HCT116 (cell line): ENCODE results near the gene SLC38A6. TPM values are rescaled to one million over a fixed set of nuclear protein-coding genes. Genes with fewer than 3 reads are reported as not detected.

Experiments used
- ATAC-seq: fragments of 200-7000 bp; cut with Tn5 transposase; 2 replicates; pipeline ENCODE4 v1.9.1; 2020; ENCODE audit warnings: mild to moderate bottlenecking, moderate library complexity
- BruUV-seq: library from RNA; stranded (reverse); fragments of 400-500 nt; replicated peaks from 2 replicates; lab custom pipeline; 2021; lab: Mats Ljungman, UMichigan
- CTCF ChIA-PET: fragments of 300-600 bp; sonication (Branson Sonifier 250); formaldehyde crosslinking; loops from one replicate; lab custom pipeline; 2021; ENCODE audit warnings: antibody characterized with exemption; lab: Charles Lee
- POLR2A ChIA-PET: fragments of 300-600, 350-600 bp; sonication (Branson Sonifier 250); formaldehyde crosslinking; loops from one replicate; lab custom pipeline; 2021; ENCODE audit warnings: antibody characterized with exemption; lab: Charles Lee
- RAD21 ChIA-PET, 2 experiments: fragments of 300-600 bp; sonication (Branson Sonifier 250); formaldehyde crosslinking; loops; one replicate each; lab custom pipeline; 2023; ENCODE audit warnings: low total read pairs in 2 of 2; ENCODE audit not compliant: uncharacterized antibody in 2 of 2, unreplicated experiment in 2 of 2, low non-redundant PET in 1 of 2; lab: Charles Lee
- DNase-seq: peaks from one replicate; pipeline ENCODE4 v3.0.0-alpha.2; 2010; ENCODE audit warnings: low read depth, low spot score
- H2AFZ ChIP-seq: fragments of 200-600 bp; shearing (Covaris generic), sonication (generic); 2 replicates; pipeline ENCODE4 v1.6.1; 2017; ENCODE audit warnings: low read depth, mixed run types, mixed read lengths, antibody characterized with exemption, low read length; ENCODE audit not compliant: poor library complexity, severe bottlenecking
- H3K27ac ChIP-seq: 2 replicates; pipeline ENCODE4 v1.5.1; 2012; ENCODE audit warnings: low read depth, low read length
- H3K27me3 ChIP-seq: fragments of 200-600 bp; sonication (generic); 2 replicates; pipeline ENCODE4 v1.6.1; 2016; ENCODE audit warnings: mixed run types, low read length, mixed read lengths; ENCODE audit not compliant: insufficient read depth
- H3K36me3 ChIP-seq, 2 experiments: fragments of 200-500 bp in 1 of 2; fragments of 200-600 bp in 1 of 2; sonication (Bioruptor generic) in 1 of 2; sonication (generic) in 1 of 2; 2 replicates each; pipeline versions ENCODE4 v1.5.1 to v1.6.1; 2014 to 2016; ENCODE audit warnings: low read length in 2 of 2, inconsistent platforms in 1 of 2, mixed read lengths in 1 of 2, mixed run types in 1 of 2; ENCODE audit not compliant: insufficient read depth in 2 of 2, control insufficient read depth in 1 of 2
- H3K4me1 ChIP-seq, 2 experiments: fragments of 200-600 bp in 1 of 2; sonication (generic) in 1 of 2; 2 replicates each; pipeline versions ENCODE4 v1.5.1 to v1.6.1; 2012 to 2017; ENCODE audit warnings: low read length in 2 of 2, inconsistent platforms in 1 of 2, mild to moderate bottlenecking in 1 of 2, mixed read lengths in 1 of 2, mixed run types in 1 of 2, moderate library complexity in 1 of 2; ENCODE audit not compliant: insufficient read depth in 2 of 2, control insufficient read depth in 1 of 2
- H3K4me2 ChIP-seq: fragments of 200-600 bp; sonication (generic); 2 replicates; pipeline ENCODE4 v1.6.1; 2017; ENCODE audit warnings: mixed run types, low read length, mixed read lengths
- H3K4me3 ChIP-seq, 2 experiments: fragments of 200-600 bp in 1 of 2; sonication (generic) in 1 of 2; replicated peaks in 1 of 2; 2 replicates each; pipeline ENCODE4 v1.5.1; 2011 to 2016; ENCODE audit warnings: low read length in 2 of 2, control low read depth in 1 of 2, low read depth in 1 of 2, mild to moderate bottlenecking in 1 of 2, mixed read lengths in 1 of 2, mixed run types in 1 of 2
- H3K79me2 ChIP-seq: fragments of 200-600 bp; sonication (generic); 2 replicates; pipeline ENCODE4 v1.6.1; 2017; ENCODE audit warnings: mild to moderate bottlenecking, mixed run types, low read length, moderate library complexity, mixed read lengths; ENCODE audit not compliant: insufficient read depth
- H3K9ac ChIP-seq: fragments of 200-600 bp; sonication (generic); 2 replicates; pipeline ENCODE4 v1.6.1; 2016; ENCODE audit warnings: low read length, mixed read lengths
- H3K9me2 ChIP-seq: fragments of 200-600 bp; sonication (generic), shearing (Covaris generic); 2 replicates; pipeline ENCODE4 v1.6.1; 2017; ENCODE audit warnings: mixed run types, mild to moderate bottlenecking, moderate library complexity; ENCODE audit not compliant: insufficient read depth
- H3K9me3 ChIP-seq, 2 experiments: fragments of 200-500 bp in 1 of 2; fragments of 200-600 bp in 1 of 2; sonication (Bioruptor generic) in 1 of 2; sonication (generic) in 1 of 2; 2 replicates each; pipeline ENCODE4 v1.6.1; 2014 to 2017; ENCODE audit warnings: low read length in 2 of 2, mixed read lengths in 2 of 2, inconsistent platforms in 1 of 2, low read depth in 1 of 2, mild to moderate bottlenecking in 1 of 2, mixed run types in 1 of 2, moderate library complexity in 1 of 2; ENCODE audit not compliant: control insufficient read depth in 1 of 2, insufficient read depth in 1 of 2
- H4K20me1 ChIP-seq: fragments of 200-600 bp; sonication (generic), shearing (Covaris generic); 2 replicates; pipeline ENCODE4 v1.6.1; 2017; ENCODE audit warnings: mixed run types, mild to moderate bottlenecking, moderate library complexity; ENCODE audit not compliant: insufficient read depth
- CEBPB ChIP-seq: IDR thresholded peaks from 2 replicates; pipeline ENCODE4 v1.6.1; 2012; ENCODE audit warnings: low read depth
- CTCF ChIP-seq, 3 experiments: fragments of 200-600 bp in 1 of 3; sonication (generic) in 1 of 3; IDR thresholded peaks in 2 of 3; conservative IDR thresholded peaks in 1 of 3; 2 replicates each; pipeline ENCODE4 v1.5.1; 2012 to 2017; ENCODE audit warnings: low read depth in 2 of 3, low read length in 2 of 3, antibody characterized with exemption in 1 of 3, borderline replicate concordance in 1 of 3, control low read depth in 1 of 3, mild to moderate bottlenecking in 1 of 3, mixed read lengths in 1 of 3, mixed run types in 1 of 3, moderate library complexity in 1 of 3; ENCODE audit not compliant: insufficient read depth in 1 of 3
- EGR1 ChIP-seq: IDR thresholded peaks from 2 replicates; pipeline ENCODE4 v1.6.1; 2012; ENCODE audit warnings: low read depth
- ELF1 ChIP-seq: IDR thresholded peaks from 2 replicates; pipeline ENCODE4 v1.6.1; 2012; ENCODE audit warnings: low read depth, borderline replicate concordance
- EZH2 ChIP-seq: fragments of 200-600 bp; sonication (generic); IDR thresholded peaks from 2 replicates; pipeline ENCODE4 v1.6.1; 2017; ENCODE audit warnings: antibody characterized with exemption, mixed run types
- EZH2phosphoT487 ChIP-seq: fragments of 200-600 bp; IDR thresholded peaks from 2 replicates; pipeline ENCODE4 v1.6.1; 2018; ENCODE audit warnings: antibody characterized with exemption, borderline replicate concordance
- FOSL1 ChIP-seq: IDR thresholded peaks from 2 replicates; pipeline ENCODE4 v1.6.1; 2012; ENCODE audit warnings: low read depth
- JUND ChIP-seq: IDR thresholded peaks from 2 replicates; pipeline ENCODE4 v1.6.1; 2012
- POLR2A ChIP-seq: IDR thresholded peaks from 2 replicates; pipeline ENCODE4 v1.7.0; 2011; ENCODE audit warnings: borderline replicate concordance; ENCODE audit not compliant: insufficient read depth, insufficient read length; ENCODE audit errors: extremely low read depth
- POLR2AphosphoS5 ChIP-seq: IDR thresholded peaks from 2 replicates; pipeline ENCODE4 v1.6.1; 2011; ENCODE audit warnings: mild to moderate bottlenecking, low read depth, low read length, moderate library complexity
- RAD21 ChIP-seq: IDR thresholded peaks from 2 replicates; pipeline ENCODE4 v1.6.1; 2012; ENCODE audit warnings: low read depth, mild to moderate bottlenecking
- REST ChIP-seq: IDR thresholded peaks from 2 replicates; pipeline ENCODE4 v1.6.1; 2012; ENCODE audit warnings: low read depth
- SIN3A ChIP-seq: IDR thresholded peaks from 2 replicates; pipeline ENCODE4 v1.6.1; 2012; ENCODE audit warnings: low read depth
- SRF ChIP-seq: IDR thresholded peaks from 2 replicates; pipeline ENCODE4 v1.6.1; 2012; ENCODE audit warnings: low read depth
- TCF7L2 ChIP-seq: IDR thresholded peaks from 2 replicates; pipeline ENCODE4 v1.7.0; 2011; ENCODE audit warnings: borderline replicate concordance, inconsistent platforms; ENCODE audit not compliant: insufficient read depth, insufficient read length; ENCODE audit errors: extremely low read depth
- ZBTB33 ChIP-seq: IDR thresholded peaks from 2 replicates; pipeline ENCODE4 v1.6.1; 2011; ENCODE audit warnings: mild to moderate bottlenecking, low read length, moderate library complexity; ENCODE audit not compliant: insufficient replicate concordance; ENCODE audit errors: extremely low read depth
- ZNF274 ChIP-seq: fragments of 200-500 bp; sonication (Bioruptor generic); IDR thresholded peaks from 2 replicates; pipeline ENCODE4 v1.6.1; 2014; ENCODE audit warnings: mild to moderate bottlenecking, low read depth, low read length, inconsistent platforms
- intact Hi-C: fragments of 100-400 bp; cut with micrococcal nuclease; formaldehyde crosslinking; loops from 2 replicates; pipeline ENCODE4 v1.10.0; 2022
- total RNA-seq: library from RNA; stranded (reverse); gene quantifications from one replicate; pipeline ENCODE4 v1.2.1, GENCODE V29; 2021; ENCODE audit not compliant: unreplicated experiment
- TF ChIP-seq, protein P1 (sequence below): IDR thresholded peaks from 2 replicates; pipeline ENCODE4 v1.6.1; 2012

SLC38A6 gene
- total RNA-seq, 1 experiment from 2014 or later, result 9.5 TPM

DNA sequence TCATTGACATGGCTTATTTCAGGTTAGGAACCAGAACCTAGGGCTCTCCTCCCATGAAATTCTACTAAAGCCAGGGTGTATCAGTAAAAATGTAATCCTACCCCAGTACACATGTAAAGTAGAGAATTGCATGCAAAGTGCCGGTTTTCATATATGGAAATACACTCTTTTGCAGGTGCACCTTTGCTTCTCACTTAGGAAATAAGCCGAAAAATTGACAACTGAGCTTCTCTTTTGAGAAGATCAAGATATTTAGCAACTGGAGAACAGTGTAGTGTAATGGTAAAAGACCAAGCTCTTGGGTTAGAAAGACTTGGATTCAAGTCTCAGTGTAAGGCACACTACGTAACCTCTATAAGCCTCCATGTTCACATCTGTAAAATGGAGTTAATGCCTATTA, 82.4 kb downstream of the SLC38A6 start:
- H3K4me2 ChIP-seq, result no peak overlapping the region
- no peak for TF ChIP-seq EGR1
- no peak for TF ChIP-seq JUND
- no peak for TF ChIP-seq SIN3A
- no peak for TF ChIP-seq ZNF274
- TF ChIP-seq RAD21, result no peak
- TF ChIP-seq POLR2AphosphoS5, result no peak
- TF ChIP-seq POLR2A, result no peak
- TF ChIP-seq, protein P1, sequence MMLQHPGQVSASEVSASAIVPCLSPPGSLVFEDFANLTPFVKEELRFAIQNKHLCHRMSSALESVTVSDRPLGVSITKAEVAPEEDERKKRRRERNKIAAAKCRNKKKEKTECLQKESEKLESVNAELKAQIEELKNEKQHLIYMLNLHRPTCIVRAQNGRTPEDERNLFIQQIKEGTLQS, result no peak
- no peak for TF ChIP-seq SRF
- TF ChIP-seq EZH2phosphoT487, result no peak
- TF ChIP-seq CTCF (IDR thresholded peaks at IDR 0.05 in 2 of 3, conservative IDR thresholded peaks at IDR 0.05 in 1 of 3; ENCODE audit: borderline replicate concordance in 1 of 3, insufficient read depth in 1 of 3, low read depth in 2 of 3, low read length in 2 of 3), result no peak
- TF ChIP-seq ZBTB33, result no peak
- TF ChIP-seq EZH2, result no peak
- TF ChIP-seq FOSL1, result no peak
- no peak for TF ChIP-seq TCF7L2
- TF ChIP-seq CEBPB, result no peak
- TF ChIP-seq REST, result no peak
- no peak for TF ChIP-seq ELF1
- TF ChIP-seq, all 23 proteins: peak for 0
- H2AFZ ChIP-seq, result no peak overlapping the region
- H3K79me2 ChIP-seq, result no peaks in the 10 kb centered on the region
- ChIA-PET POLR2A (no interaction called here), CTCF (interaction anchor here (1.2 kb wide), 1 partner anchor 438 kb away, joined by 5 read pairs; no protein-coding TSS in a partner anchor), RAD21 (no interaction called here)
- no peaks in the 10 kb centered on the region for H3K4me1 ChIP-seq
- ATAC-seq (no peak), DNase-seq (no peak)
- no peak overlapping the region for H3K27ac ChIP-seq
- H4K20me1 ChIP-seq, result no peaks in the 10 kb centered on the region
- no TSS peak for BruUV-seq
- no peaks in the 10 kb centered on the region for H3K9me2 ChIP-seq
- no peaks in the 10 kb centered on the region for H3K9me3 ChIP-seq
- H3K27me3 ChIP-seq, result no peaks in the 10 kb centered on the region
- intact Hi-C loops, result no loop called here
- no peak overlapping the region for H3K9ac ChIP-seq
- no peaks in the 10 kb centered on the region for H3K36me3 ChIP-seq
- H3K4me3 ChIP-seq, result no peak overlapping the region
